NCI-H460 (cell line): ENCODE measurements around the gene ANHX. TPM values are rescaled to one million over a fixed set of nuclear protein-coding genes. Genes with fewer than 3 reads are reported as not detected.
A peak's percentile ranks its signal among the peaks of the same experiment; 100 is the strongest.

ENCODE experiments used
- DNase-seq: peaks from one replicate; pipeline ENCODE4 v3.0.0-alpha.2; 2016; ENCODE audit warnings: low read depth; ENCODE audit errors: extremely low read depth
- small RNA-seq, 2 experiments: library from RNA; depleted of rRNA; stranded (forward); fragments of <200 nt; gene quantifications; one replicate each; pipeline ENCODE3, GENCODE V24; 2014
- total RNA-seq: library from RNA; depleted of rRNA; stranded (reverse); fragments of >200 nt; shearing (Covaris generic); gene quantifications from 2 replicates; pipeline ENCODE4 v1.2.3, GENCODE V29; 2014; rRNA removed

Gene ANHX
- total RNA-seq, 1 experiment from 2014 or later, result not detected

DNA sequence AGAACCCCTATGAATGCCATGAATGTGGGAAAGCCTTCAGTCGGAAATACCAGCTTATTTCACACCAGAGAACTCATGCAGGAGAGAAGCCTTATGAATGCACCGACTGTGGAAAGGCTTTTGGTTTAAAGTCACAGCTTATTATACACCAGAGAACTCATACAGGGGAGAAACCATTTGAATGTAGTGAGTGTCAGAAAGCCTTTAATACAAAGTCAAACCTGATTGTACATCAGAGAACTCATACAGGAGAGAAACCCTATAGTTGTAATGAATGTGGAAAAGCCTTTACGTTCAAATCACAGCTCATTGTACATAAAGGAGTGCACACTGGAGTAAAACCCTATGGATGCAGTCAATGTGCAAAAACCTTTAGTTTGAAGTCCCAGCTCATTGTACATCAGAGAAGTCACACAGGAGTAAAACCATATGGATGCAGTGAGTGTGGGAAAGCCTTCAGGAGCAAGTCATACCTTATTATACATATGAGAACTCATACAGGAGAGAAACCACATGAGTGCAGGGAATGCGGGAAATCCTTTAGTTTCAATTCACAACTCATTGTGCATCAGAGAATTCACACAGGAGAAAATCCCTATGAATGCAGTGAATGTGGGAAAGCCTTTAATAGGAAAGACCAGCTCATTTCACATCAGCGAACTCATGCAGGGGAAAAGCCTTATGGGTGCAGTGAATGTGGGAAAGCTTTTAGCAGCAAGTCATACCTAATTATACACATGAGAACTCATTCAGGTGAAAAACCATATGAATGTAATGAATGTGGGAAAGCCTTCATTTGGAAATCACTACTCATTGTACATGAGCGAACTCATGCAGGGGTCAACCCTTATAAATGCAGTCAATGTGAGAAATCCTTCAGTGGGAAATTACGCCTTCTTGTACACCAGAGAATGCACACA, 32.1 kb downstream of the ANHX start:
- no peak for DNase-seq

DNA sequence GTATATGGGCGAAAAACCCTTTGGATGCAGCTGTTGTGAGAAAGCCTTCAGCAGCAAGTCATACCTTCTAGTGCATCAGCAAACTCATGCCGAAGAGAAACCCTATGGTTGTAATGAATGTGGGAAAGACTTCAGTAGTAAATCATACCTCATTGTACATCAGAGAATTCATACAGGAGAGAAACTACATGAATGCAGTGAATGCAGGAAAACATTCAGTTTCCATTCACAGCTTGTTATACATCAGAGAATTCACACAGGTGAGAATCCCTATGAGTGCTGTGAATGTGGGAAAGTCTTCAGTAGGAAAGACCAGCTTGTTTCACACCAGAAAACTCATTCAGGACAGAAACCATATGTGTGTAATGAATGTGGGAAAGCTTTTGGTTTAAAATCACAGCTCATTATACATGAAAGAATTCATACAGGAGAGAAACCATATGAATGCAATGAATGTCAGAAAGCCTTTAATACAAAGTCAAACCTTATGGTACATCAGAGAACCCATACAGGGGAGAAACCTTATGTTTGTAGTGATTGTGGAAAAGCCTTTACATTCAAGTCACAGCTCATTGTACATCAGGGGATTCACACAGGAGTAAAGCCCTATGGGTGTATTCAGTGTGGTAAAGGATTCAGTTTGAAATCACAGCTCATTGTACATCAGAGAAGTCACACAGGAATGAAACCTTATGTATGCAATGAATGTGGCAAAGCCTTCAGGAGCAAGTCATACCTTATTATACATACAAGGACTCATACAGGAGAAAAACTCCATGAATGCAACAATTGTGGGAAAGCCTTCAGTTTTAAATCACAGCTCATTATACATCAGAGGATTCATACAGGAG, 33.0 kb downstream of the ANHX start:
- no peak for DNase-seq

DNA sequence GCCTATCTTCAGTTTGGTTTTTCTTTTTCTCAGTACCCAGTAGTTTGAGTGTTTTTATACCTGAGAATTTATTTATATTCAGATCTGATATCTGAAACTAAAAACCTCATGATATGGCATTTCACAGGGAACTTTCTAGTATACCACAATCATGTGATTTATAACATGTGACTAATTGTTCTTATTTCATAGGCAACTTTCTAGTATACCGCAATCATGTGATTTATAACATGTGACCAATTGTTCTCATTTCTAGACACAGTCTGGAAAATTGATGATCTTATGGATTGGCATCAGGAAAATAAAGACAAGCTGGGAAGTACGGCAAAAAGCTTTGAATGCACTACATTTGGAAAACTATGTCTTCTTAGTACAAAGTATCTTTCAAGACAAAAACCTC, 33.8 kb downstream of the ANHX start:
- DNase-seq, result no peak

DNA sequence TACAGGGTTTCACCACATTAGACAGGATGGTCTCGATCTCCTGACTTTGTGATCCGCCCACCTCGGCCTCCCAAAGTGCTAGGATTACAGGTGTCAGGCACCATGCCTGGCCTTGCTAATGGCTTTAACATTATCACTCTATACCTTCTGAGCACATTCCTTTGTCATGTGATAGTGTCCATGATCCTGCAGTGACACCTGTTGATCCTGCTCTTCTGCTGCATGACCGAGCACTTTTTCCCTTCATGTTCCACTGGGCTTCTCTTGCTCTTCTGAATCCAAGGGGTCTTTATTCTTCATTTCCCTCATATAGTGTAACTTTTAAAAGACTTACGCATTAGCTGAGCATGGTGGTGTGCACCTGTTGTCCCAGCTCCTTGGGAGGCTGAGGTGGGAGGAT, 42.8 kb downstream of the ANHX start:
- DNase-seq, result no peak

DNA sequence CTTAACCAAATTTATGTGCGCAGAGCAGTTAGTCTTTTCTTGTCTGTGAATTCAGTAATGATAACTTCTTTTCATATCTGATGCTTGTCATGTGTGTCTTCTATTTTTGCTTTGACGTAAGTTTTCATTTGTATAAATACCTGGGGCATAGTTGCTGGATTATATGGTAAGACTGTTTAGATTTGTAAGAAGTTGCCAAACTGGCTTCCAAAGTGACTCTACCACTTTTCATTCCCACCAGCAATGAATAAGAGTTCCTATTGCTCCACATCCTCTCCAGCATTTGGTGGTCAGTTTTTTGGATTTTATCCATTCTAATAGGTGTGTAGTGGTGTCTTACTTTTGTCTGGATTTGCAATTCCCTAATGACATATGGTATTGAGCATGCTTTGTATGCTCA, 45.5 kb downstream of the ANHX start:
- DNase-seq, result no peak

DNA sequence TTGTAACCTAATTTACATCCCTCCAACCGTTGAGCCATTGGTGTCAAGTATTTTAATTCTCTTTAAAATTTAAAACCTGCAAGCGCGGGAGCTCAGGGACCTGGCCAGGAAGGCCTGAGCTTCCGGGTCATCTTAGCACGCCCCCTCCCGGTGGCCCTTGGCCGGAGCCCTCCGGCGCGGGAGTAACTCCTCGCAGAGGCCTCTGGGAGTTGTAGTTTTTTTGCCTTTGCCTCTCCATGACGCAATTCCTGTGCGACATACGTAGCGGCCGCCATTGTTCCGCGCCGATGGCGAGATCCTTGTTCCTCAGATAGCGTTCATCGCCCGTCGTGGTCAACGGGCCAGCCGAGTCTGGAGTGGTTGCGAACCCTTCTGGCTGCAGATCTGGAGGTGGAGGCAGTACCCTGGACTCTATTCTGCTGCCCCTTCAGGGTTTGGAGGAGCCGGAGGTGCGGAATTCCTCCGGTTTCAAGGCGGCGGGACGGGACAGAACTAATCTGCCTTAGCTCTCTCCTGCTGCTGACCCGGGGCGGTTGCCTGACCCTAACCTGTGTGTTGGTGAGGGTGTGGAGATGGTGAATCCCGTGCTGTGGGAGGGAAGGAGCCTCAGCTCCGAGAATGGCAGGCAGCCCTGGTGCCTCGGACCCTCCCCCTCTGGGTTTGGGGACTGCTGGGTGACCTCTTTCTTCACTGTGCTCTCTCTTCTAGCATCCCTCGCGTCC, 54.3 kb downstream of the ANHX start, which contains the start of gene ZNF268:
TSS of gene ZNF268 (plus strand) at position 258 of the 722 bp plus-strand sequence. CDS start 503 bp downstream, outside the sequence.
- DNase-seq, result peak; percentile 91

DNA sequence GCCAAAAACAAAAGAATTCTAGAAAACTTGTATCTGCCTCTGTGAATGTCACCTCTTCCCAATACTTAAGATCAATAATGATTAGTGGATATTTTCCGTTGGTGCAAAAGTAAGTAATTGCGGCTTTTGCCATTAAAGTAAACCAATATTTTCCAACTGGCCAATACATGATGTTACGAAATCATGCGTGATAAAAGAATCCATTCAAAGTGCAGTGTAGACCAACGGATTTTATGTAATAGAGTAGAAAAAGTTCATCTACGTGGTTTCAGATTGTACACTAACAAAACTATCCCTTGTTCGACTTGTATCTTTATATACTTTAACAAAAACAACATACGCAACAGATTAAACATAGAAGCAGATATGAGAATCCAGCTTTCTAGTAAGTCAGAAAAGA, 55.0 kb downstream of the ANHX start:
- no peak for DNase-seq

DNA sequence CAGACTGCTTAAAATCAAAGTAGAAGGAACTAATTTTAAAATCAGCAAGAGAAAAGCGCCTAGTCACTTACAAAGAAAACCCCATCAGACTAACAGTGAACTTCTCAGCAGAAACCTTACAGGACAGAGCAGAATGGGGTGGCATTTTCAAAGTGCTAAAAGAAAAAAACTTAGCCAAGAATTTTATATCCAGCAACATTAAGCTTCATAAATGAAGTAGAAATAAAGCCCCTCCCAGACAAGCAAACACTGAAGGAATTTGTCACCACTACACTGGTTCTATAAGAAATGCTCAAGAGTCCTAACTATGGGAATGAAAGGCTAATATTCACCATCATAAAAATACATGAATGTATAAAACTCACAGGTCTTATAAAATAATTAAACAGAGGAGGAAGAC, 60.8 kb downstream of the ANHX start:
- no peak for DNase-seq

DNA sequence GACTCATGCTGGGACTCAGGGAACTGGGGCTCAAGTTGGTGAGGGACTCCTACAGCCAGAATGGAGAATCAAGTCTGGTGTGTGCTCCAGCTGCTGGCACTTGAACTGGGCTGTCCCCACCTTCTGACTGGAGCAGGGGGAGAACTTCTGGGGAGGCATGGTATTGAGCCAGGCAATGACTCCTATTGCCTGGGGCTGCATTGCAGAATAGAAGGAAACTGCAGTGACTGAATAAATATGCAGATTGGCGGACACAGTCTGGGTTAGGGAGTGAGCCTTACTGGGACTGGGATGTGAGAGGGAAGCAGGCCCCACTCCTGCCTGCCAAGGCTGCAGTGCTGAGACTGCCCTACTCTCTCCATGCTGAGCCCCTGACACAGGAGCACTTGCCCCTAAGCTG, 63.2 kb downstream of the ANHX start:
- no peak for DNase-seq

Small RNA genes within 50 kb of the gene (small RNA-seq; reads per million reads assigned to genes)
- 0 reads per million in 2 experiments for gene RF00019
- 0 reads per million in 2 experiments for gene RNU6-717P

Other genes starting within 250 kb of the ANHX start
- gene ZNF26, start 249.5 kb downstream of the ANHX start, total RNA-seq, result 11.5 and 14.4 TPM in 2 replicates
- 26.8 and 41.2 TPM in 2 replicates for gene ZNF84, start 198.4 kb downstream of the ANHX start, total RNA-seq
- 32.6 and 43.6 TPM in 2 replicates for gene ZNF140, start 155.0 kb downstream of the ANHX start, total RNA-seq
- gene ZNF891, start 105.6 kb downstream of the ANHX start, total RNA-seq, result 2.5 and 3.6 TPM in 2 replicates
- gene ZNF10, start 105.2 kb downstream of the ANHX start, total RNA-seq, result 5.3 and 5.8 TPM in 2 replicates
- 22.3 and 25.9 TPM in 2 replicates for gene ZNF268, start 54.4 kb downstream of the ANHX start, total RNA-seq